Stimulated activated CD8-positive, alpha-beta memory T cell treated with anti-CD3 and anti-CD28 coated beads, Interleukin-7, amount 100 ng/mL, for 1 hour (primary cell): ENCODE data around the gene HDAC5.
"Not testable (repeated sequence)": the region's sequence is repeated elsewhere in the genome, so short reads cannot be mapped to it uniquely, and the experiment has no call there.

Experiments
- DNase-seq, 2 donors: peaks; one replicate each; pipeline ENCODE4 v3.0.0-alpha.2; 2020; ENCODE audit warnings: low read depth in 2 of 2

Gene HDAC5

DNA sequence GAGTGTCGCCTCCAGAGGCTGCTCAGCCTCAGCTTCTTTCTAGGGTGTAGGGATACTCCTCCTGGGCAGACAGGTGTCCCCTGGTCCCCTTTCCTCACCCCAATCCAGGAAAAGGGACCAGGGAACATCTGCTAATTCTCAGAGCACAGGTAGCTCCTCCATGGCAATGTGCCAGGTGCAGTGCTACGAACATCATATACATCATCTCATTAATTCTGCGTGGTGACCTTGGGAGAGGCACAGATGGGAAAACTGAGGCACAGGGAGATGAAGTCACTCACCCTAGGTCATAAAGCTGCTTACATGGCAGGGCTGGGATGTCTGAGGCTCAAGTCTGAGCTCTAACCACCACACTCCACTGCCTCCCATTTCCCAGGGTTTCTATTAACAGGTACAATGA, 11.7 kb downstream of the HDAC5 start:
- no peak for DNase-seq

DNA sequence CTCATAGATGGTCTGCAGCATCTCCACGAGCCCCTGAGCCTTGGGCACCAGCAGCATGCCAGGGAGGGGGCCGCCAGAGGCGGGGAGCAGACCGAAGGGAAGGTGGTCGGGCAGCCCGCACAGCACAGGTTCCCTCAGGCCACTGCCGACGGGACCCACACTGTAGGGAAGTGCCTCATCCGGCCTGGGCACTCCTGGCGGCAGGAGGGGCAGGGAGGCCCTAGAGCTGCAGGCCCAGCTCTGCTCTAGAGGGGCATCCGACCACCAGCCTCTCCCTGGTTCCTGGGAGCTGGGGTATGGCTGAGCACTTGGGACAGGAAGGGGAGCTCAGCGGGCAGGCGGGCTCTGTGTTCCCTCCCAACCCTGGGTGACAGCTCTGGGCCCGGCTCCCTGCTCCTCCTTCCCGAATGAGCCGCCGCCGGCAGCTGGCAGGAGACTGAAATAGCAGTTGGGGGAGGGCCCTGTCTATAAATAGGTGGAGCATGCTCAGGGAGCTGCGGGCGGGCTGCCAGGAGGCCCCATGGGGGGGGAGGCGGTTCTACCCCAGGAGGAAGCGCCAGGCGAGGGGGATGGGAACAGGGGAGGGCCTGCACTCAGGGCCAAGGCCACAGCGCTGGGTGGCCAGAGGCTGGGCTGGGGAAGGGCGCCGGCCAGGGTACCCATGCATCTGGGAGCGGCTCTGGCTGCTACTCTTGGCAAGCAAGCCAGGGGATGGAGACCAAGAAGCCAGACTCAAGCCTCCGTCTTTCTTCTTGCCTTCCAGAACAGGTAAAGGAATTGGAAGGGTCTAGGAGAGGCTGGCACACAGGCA, 12.4 kb downstream of the HDAC5 start:
- DNase-seq = peak in 1 of 2 donors; percentile 17

DNA sequence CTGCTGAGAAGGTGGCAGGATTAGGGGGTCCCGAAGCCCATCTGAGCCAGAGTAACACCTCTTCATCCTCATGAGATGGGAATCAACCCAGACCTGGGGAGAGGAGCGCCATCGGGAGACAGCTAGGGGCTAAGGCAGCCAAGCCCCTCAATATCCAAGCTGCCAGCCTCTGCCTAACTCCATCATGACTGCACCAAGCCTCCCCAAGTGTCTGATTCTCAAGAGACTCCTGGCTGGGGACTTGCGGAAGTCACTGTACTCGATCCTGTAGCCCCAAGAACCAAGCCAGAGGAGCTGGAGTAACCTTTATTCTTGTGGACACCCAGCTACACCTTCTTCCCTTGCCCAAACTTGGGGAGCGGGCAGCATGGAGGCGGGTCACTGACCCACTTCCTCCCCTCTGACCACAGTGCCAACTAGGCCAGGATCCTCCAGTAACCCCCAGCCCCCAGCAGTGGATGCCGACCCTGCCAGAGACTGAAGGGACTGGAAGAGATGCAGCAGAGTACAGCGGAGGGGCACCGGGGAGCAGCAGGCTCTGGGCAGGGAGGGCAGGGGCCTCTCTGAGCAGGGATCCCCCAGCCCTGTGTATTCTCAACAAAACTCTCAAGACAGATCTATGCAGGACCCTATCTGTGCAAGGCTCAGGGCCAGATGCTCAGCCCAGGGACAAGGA, 13.3 kb downstream of the HDAC5 start:
- no peak for DNase-seq

DNA sequence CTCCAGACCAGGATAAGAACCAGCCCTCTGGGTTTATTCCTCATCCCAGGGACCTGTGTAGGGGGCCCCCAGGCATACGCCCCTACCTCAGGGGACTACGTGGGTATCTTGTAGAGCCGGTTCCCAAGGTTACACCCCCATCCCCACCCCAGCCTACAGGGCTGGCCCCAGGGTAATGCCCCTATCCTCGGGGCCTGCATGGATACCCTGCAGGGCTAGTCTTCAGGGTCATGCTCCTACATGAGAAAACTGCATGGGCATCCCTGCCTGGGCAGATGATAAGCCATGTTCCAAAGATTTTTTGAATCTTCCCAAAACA, 14.2 kb downstream of the HDAC5 start:
- no peak for DNase-seq

DNA sequence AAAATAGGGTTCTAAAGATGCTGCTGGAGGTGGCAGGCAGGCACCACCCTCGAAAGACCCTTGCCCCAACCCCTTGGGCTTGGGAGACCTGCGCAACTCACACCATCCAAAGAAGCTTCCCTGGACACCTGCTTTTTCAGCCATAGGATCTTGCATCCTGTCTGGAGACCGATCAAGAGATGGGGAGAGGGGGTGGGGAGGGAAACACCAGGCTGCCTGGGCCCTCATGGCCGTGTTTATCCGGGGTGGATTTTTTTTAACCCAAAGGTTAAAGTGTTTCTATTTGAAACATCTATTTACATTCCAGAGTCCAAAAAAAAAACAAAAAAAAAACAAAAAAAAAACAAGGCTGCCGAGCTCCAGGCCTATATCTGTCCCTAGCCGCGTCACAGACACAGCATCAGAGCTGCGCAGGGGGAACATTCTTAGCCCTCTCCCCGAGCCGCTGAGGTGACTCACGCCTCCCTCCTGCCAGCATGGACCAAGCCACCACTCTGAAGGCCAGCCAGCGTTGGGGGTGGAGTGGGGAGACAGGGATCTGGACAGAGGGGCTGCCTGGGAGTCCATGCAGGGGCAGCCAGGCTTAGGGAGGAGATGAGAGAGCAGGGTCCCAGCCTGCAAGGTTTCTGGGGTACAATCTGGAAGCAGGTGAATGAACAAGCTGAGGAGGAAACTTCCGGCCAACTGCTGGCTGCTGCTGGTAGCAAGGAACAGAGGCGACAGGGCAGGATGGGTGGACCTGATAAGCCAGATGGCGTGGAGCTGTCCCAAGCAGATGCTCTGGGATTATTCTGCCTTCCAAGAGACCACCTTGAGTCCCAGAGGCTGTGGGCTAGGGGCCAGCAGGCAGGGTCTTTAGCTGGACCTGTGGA, 14.8 kb downstream of the HDAC5 start:
- DNase-seq = no peak

DNA sequence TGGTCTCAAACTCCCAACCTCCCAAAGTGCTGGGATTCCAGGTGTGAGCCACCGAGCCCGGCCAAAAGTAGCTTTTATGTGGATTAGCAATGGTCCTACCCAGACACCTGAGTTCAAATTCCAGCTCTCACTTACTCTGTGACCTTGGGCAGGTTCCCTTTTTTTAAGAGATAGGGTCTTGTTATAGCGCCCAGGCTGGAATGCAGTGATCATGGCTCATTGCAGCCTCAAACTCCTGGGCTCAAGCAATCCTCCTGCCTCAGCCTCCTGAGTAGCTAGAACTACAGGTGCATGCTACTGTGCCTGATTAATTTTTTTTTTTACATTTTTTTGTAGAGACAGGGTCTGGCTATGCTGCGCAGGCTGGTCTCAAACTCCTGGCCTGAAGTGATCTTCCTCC, 16.6 kb downstream of the HDAC5 start:
- no peak for DNase-seq

DNA sequence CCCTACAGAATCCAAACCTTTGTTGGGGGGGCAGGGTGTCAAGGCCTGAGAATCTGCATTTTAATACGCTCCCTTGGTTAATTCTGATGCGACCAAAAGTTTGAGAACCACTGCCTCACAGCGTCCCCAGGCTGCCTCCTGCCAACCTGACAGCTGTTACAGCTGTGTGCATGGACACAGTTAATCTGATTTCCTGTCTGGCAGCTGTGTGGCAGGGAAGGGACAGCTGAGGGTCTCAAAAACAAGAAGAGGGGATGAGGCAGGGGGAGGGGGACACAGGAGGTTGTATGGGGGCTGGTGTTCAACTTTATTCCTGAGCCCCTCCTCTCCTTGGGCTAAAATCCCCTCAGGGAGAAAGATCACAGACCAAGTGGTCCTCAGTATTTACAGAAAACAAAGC, 17.5 kb downstream of the HDAC5 start:
- DNase-seq = no peak

DNA sequence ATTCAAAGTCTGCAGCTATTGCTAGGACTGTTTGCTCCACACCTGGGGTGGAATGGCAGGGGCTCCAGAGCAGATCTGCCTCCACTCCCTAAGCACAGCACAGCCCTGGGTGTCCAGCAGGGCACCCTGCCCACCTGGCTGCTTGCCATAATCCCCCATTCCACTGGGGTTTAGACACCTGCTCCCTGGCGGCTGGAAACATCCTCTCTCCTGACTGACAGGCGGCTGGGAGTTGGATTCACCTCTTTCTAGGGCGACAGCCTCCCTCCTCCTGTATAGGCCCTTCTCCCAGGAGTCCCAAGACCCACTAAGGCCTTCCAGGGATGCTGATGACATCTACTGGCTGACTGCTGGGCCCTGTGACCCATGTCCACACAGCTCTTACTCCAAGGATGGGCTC, 18.0 kb downstream of the HDAC5 start:
- DNase-seq = no peak

DNA sequence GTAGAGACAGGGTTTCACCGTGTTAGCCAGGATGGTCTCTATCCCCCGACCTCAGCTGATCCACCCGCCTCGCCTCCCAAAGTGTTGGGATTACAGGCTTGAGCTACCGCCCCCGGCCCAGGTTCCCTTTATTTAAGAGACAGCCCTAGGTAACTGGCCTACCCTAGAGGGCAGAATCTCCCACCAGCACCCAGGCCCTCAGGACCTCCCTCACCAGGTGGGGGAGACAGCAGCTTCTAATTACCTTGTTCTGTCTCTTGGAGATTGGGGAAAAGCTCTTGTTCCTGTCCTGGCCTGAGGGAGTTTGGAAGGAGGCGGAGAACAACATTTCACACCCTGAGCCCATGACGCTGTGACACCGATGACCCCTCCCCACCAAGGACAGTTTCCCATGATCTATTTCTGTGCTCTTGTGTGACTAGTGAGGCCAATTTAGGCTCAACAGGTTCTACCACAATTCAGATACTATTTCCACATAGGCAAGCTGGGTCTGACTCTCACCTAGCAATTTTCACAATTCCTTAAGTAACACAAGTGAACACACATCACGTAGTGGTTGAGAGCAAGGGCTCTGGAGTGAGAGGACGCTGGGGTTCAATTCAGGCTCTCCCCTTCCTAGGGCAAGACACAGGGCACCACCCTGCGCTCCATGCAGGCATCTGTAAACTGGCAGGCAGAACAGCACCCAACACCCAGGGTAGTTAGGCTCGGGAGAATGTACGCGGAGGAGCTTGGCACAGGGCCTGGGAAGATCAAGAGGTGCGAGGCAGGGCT, 20.4 kb downstream of the HDAC5 start:
- no peak for DNase-seq

DNA sequence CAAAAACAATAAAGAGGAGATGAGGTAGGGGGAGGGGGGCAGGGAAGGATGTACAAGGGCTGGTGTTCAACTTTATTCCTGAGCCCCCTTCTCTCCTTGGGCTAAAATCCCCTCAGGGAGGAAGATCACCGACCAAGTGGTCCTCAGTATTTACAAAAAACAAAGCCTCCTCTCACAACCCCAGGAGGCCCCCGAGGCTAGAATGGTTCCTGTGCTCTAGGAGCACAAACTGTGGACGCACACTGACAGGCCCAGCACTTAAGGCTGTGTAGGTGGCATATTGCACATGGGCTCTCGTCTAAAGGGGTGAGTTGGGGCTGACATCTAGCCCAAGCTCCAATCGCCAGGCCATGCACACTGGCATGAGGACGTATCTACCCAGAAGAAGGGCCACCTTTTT, 21.6 kb downstream of the HDAC5 start:
- DNase-seq = not testable (repeated sequence)

DNA sequence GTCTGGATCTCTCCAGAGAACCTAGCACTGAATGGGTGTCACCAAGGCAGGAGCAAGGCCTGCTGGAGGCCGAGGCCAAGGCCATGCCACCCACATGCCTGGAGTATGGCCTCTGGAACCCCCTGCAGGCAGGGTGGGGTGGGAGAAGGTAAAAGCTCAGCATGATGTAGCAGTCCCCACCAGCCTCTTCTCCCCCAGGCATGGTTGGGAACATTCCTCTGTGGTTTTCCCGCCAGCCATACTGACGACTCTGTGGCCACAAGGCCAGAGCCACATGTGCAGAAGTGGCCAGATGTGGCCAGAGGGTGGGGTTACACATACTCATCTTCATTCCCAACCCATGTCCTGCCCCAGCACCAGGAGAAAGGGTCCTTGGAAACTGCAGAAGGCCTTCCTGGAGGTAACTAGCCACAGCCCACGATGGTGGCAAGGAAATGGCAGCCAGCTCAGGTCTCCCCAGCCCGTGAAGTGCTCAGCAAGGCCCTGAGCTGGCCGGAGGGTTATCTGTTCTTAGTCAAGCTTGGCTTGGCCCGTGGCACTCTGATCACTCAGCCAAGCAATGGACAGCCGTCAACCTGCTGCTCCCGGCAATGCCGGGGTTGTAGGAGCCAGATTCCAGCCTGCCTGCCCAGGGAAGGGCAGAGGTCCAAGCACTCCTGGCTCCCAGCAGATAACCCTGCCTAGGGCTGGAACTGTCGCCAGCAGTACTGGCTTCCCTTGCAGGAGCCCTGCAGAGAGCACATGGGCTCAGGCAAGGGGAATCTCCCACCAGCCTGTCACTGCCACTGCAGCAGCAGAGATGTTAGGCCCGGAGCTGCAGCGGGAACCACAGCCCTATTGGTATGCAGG, 26.1 kb downstream of the HDAC5 start:
- DNase-seq = no peak

DNA sequence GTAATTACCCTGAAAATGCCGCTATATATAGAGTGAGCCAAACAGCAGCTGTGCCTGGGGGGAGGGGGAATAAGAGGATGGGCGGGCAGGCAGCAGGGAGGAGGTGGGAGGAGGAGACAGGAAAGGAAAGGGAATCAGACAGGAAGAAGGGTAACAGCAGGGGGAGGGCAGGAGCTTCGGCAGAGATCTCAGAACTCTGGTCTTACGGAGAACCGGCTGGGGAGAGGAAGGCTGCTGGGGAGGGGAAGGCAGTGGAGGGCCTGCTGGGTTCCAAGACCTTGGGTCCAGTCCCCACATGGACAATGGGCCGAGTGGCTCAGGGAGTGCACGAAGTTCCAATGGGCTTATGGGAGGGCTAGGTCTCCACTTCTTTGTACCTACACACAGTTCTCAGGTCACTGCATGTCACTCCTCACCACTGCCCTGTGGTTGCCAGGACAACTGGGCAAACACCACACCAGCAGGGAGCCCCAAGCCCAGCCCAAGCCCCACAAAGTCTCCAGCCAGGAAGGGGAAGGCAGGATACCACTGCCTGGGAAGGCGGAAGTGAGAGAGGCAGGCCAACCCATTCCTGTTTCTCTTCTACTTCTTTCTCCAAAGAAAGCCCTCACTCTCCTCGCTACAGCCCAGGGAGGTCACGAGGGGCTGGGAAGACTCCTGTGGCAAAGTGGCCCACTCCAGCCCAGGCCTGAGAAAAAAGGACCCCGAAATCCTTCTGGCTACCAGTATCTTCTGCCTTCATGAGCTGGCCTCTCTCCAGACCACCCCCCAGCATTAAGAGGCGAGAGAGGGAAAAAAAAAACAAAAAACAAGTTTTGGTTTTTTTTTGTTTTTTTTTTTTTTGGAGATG, 27.6 kb downstream of the HDAC5 start:
- no peak for DNase-seq

DNA sequence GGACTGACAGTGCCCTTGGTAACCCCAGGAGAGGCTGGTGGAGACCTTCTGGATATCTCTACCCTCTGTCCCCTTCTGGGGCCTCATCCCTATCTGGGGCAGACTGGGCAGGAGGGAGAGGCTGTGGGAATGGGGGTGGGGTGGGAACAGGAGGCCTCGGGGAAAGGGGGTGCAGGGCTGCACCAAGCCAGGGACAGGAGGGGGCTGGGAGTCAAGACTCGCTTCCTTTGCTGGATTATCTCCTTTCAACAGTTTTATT, 28.1 kb downstream of the HDAC5 start:
- DNase-seq = no peak

DNA sequence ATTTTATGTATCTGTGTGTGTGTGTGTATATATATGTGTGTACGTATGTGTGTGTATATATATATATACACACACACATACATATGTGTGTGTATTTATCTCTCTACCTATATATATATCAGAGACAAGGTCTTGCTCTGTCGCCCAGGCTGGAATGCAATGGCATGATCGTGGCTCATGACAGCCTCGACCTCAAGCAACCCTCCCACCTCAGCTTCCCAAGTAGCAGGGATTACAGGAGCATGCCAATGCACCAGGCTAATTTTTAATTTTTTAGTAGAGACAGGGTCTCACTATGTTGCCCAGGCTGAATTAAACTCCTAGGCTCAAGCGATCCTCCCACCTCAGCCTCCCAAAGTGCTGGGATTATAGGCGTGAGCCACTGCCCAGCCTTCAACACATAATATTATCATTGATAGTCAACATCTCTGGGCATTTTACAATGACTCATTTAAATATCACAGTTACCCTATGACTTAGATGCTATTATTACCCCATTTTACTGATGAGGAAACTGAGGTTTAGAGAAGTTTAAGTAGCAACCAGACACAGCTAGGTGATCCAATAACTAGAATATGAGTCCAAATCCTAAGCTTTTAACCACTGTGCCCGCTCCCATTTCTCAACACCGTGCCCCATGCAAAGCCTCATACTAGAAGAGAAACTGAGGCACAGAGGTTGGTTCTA, 28.6 kb downstream of the HDAC5 start:
- DNase-seq = no peak

DNA sequence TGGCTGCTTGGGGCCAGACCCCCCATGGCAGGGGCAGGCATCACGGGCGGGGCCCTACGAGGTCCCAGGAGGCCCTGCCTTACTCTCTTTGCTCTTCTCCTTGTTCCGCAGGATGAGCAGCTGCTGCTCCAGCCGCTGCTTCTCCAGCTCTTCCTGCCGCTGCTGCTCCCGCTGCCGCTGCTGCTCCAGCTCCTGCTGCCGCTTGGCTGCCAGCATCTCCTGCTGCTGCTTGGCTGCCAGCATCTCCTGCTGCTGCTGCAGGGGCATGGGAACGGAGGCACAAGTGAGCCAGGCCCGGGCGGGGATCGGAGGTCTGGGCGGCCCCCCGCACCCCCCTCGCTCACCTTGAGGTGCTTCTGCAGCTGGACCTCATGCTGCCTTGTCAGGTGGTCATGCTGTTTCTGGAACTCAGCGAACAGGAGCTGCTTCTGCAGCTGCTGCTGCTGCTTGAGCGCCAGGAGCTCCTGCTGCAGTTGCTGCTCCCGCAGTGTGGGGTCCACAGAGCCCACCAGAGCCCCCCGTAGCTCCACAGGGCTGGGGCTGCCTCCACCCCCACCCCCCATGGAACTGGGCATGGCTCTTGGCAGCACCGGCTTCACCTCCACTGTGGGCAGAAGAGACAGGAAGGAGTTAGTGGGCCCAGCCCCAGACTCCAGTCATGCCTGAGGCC, 30.1 kb downstream of the HDAC5 start:
- DNase-seq = no peak

DNA sequence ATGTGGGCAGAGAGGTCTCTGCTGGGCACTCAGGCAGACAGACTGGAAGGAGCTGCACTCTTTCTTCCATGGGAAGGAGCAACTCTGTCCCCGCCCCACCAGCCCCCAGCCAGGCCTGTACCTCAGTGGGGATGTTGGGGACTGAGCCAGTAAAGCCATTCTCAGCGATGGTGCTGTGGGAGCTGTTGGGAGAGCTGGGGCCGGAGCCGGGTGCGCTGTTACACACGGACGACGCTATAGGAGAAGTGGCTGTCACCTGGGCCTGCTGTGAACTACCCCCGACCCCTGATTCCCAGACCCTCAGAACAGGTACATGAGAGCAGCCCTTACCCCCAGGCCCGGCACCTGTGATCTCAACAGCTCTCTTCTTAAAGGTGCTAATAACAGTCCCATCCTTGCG, 31.4 kb downstream of the HDAC5 start:
- no peak for DNase-seq

DNA sequence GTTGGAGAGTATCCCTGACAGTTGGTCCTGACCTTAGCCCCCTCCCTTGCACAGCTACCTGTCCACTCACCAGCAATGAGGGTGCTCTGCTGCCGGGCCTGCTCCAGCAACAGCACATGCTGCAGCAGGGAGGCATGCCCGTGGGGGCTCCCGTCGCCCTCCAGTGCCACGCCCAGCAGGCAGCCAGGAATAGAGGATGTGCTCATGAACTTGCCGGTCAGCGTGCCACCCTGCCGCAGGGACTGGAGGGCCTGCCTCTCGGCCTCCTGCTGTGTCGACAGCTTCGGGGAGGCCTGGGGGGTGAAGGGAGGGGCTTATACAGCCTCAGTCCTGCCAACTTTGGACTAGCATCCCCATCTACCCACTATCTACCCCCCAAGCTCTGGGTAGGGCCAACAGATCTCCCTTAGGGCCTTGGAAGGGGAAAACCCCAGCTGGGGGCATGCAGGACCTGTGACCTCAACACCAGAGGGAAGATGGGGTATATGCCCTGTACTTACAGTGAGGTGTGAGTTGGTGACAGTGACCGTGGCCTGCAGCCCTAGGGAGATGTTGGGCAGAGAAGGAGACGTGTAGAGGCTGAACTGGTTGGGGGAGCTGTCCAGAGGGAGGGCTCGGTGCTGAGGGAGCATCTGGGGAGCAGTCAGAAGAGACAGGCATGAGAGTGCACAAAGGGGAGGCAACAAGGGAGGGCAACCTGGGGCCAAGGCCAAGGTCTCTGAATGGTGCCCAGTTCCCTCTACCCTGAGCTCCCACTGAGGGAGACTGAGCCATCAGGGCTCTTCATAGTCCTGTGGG, 32.0 kb downstream of the HDAC5 start:
- no peak for DNase-seq

DNA sequence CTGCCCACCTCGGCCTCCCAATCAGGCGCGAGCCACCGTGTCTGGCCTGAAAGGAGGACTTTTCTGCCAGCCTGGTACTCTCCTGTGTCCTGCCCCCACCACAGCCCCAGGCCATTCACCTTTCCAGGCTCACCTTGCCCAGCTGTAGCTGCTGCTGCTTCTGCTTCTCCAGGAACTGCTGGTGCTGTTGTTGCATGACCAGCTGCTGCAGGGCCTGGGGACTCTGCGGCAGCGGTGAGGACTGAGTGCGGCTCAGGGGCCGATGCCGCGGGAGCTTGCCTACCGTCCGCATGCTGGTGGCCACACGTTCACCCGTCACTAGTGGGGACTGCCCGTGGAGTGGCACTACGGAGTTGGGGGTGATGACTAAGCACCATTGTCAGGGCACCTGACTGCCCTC, 35.2 kb downstream of the HDAC5 start:
- DNase-seq = no peak
